ACC112 (cell line): ENCODE data around the gene GCNT2.

Experiments
- H2AFZ ChIP-seq: fragments of 200-600 bp; sonication (generic); one replicate; pipeline ENCODE4 v1.6.0; 2017; ENCODE audit warnings: antibody characterized with exemption, low read length; ENCODE audit not compliant: unreplicated experiment
- H3K27ac ChIP-seq: fragments of 200-600 bp; sonication (generic); 2 replicates; pipeline ENCODE4 v1.5.1; 2014; ENCODE audit warnings: low read depth, mild to moderate bottlenecking, antibody characterized with exemption, low read length, moderate library complexity
- H3K27me3 ChIP-seq: fragments of 200-600 bp; sonication (generic); 2 replicates; pipeline ENCODE4 v1.6.1; 2014; ENCODE audit warnings: mild to moderate bottlenecking, antibody characterized with exemption, low read length, moderate library complexity, mixed read lengths; ENCODE audit not compliant: insufficient read depth
- H3K36me3 ChIP-seq: fragments of 200-600 bp; sonication (generic); 2 replicates; pipeline ENCODE4 v1.6.1; 2016; ENCODE audit warnings: mild to moderate bottlenecking, antibody characterized with exemption, low read length, moderate library complexity, mixed read lengths; ENCODE audit not compliant: insufficient read depth
- H3K4me1 ChIP-seq: fragments of 200-600 bp; sonication (generic); one replicate; pipeline ENCODE4 v1.6.1; 2016; ENCODE audit warnings: low read length, mixed read lengths; ENCODE audit not compliant: insufficient read depth, unreplicated experiment, control insufficient read depth
- H3K4me3 ChIP-seq: fragments of 200-600 bp; sonication (generic); 2 replicates; pipeline ENCODE4 v1.5.1; 2014; ENCODE audit warnings: mild to moderate bottlenecking, low read depth, low read length
- H3K79me2 ChIP-seq: fragments of 200-600 bp; sonication (generic); one replicate; pipeline ENCODE4 v1.6.0; 2016; ENCODE audit warnings: low read length; ENCODE audit not compliant: control insufficient read depth, unreplicated experiment, insufficient read depth

Gene GCNT2

GRCh38 chr6:10547809-10548208 lies 26.7 kb downstream of the GCNT2 start:
- no peaks in the 10 kb centered on the region for H3K4me1 ChIP-seq
- no peak overlapping the region for H3K4me3 ChIP-seq
- H3K36me3 ChIP-seq, result no peaks in the 10 kb centered on the region
- no peaks in the 10 kb centered on the region for H3K27me3 ChIP-seq
- no peak overlapping the region for H3K27ac ChIP-seq
- no peak overlapping the region for H2AFZ ChIP-seq
- H3K79me2 ChIP-seq, result no peaks in the 10 kb centered on the region

- Histone ChIP-seq H2AFZ (no peak overlapping the region), H3K4me3 (no peak overlapping the region), H3K27me3 (no peaks in the 10 kb centered on the region), H3K36me3 (no peaks in the 10 kb centered on the region), H3K79me2 (no peaks in the 10 kb centered on the region), H3K27ac (no peak overlapping the region), H3K4me1 (peaks cover 9% of the 10 kb centered on the region)
Measured at GRCh38 chr6:10550764-10551163, 29.6 kb downstream of the GCNT2 start.

GRCh38 chr6:10552270-10552810 lies 31.2 kb downstream of the GCNT2 start:
- Histone ChIP-seq H3K36me3 (no peaks in the 10 kb centered on the region), H3K4me3 (no peak overlapping the region), H3K4me1 (peaks cover 9% of the 10 kb centered on the region), H2AFZ (no peak overlapping the region), H3K27me3 (peaks cover 9% of the 10 kb centered on the region; the same call in 1 of the 2 replicates), H3K27ac (no peak overlapping the region), H3K79me2 (no peaks in the 10 kb centered on the region)

GRCh38 chr6:10553871-10554270 lies 32.7 kb downstream of the GCNT2 start:
- H3K4me3 ChIP-seq, result no peak overlapping the region
- H3K79me2 ChIP-seq, result no peaks in the 10 kb centered on the region
- peaks cover 9% of the 10 kb centered on the region for H3K4me1 ChIP-seq
- H3K36me3 ChIP-seq, result no peaks in the 10 kb centered on the region
- no peak overlapping the region for H2AFZ ChIP-seq
- H3K27ac ChIP-seq, result no peak overlapping the region
- peaks cover 23% of the 10 kb centered on the region for H3K27me3 ChIP-seq

DNA sequence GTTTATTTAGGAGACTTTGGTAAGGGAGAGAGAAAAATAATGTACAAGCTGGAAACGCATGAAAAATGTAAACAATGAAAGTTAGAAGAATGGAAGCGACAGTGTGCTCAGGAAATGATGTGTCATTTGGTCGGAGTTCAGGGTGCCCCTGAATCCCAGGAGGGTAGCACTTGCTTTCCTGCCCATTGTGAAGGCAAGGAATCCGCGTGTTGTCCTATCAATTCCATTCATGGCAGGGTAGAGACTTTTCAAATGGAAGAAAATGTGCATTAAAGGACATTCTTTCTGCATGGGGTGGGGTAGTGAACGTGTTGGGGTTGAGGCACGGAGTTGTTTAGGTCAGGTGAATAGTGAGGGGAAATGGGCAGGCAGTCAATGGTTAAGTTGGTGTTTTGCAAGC lies 33.7 kb downstream of the GCNT2 start:
- Histone ChIP-seq H2AFZ (no peak overlapping the region), H3K36me3 (no peaks in the 10 kb centered on the region), H3K27ac (no peak overlapping the region), H3K79me2 (no peaks in the 10 kb centered on the region), H3K4me1 (peaks cover 9% of the 10 kb centered on the region), H3K27me3 (peaks cover 31% of the 10 kb centered on the region), H3K4me3 (no peak overlapping the region)

DNA sequence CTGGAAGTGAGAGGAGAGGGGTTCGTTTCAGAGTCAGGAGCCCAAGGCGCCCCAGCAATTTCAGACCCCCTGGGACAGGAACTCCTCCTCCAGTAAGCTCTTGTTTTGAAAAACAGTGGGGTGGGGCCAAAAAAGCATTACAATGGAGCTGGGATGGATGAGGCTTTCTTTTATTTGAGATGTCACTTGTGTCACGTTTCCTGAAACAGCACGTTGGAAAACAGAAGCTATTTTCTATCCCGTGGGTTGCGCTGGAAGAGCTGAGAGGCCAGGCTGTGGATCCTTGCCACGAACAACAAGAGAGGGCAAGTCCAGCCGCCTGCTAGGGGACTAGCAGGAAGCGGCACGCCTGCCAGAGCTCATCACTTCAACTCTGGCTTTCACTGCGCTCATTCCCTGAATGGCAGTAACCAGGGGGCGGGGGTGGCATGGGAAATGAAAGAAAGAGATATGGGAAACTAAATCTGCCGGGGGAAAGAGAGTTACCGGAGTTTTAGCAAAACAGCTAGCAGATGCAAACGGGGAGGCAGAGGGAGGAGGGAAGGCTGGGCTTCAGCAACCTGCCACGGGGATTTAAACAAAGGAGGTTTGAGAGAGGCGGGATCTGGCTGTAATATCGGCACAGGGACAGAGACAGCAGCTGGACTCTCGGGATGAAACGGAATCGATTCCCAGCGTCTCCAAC lies 34.6 kb downstream of the GCNT2 start:
- H3K27me3 ChIP-seq, result peaks cover 38% of the 10 kb centered on the region
- no peaks in the 10 kb centered on the region for H3K36me3 ChIP-seq
- H3K79me2 ChIP-seq, result no peaks in the 10 kb centered on the region
- H3K4me1 ChIP-seq, result peaks cover 9% of the 10 kb centered on the region
- H3K4me3 ChIP-seq, result peak overlapping the region; percentile 71
- H3K27ac ChIP-seq, result no peak overlapping the region
- H2AFZ ChIP-seq, result peak overlapping the region; percentile 58

GRCh38 chr6:10556589-10556988 lies 35.4 kb downstream of the GCNT2 start:
- Histone ChIP-seq H3K27ac (no peak overlapping the region), H3K4me3 (peak overlapping the region; percentile 71), H2AFZ (peak overlapping the region; percentile 58), H3K36me3 (no peaks in the 10 kb centered on the region), H3K4me1 (peaks cover 9% of the 10 kb centered on the region), H3K27me3 (peaks cover 41% of the 10 kb centered on the region), H3K79me2 (no peaks in the 10 kb centered on the region)

GRCh38 chr6:10556992-10557391 lies 35.8 kb downstream of the GCNT2 start:
- Histone ChIP-seq H2AFZ (no peak overlapping the region), H3K4me3 (no peak overlapping the region), H3K79me2 (no peaks in the 10 kb centered on the region), H3K4me1 (peaks cover 9% of the 10 kb centered on the region), H3K36me3 (no peaks in the 10 kb centered on the region), H3K27ac (no peak overlapping the region), H3K27me3 (peaks cover 45% of the 10 kb centered on the region)

DNA sequence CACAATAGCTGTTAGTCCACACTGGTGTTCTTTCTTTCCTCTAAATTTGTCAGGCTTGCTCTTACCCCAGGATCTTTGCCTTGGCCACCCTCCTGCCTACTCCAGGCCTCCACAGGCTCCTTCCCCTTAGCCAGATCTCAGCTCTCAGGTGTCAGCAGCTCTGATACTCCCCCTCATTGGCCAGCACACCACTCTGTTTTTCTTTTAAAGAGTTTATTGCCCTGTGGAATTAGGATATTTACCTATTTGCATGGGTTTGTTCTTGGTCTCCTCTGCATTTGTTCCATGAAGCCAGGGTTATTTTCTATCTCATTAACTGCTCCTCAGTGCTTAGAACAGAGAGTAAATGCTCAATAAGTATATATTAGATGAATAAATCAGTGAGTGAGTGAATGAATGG lies 36.8 kb downstream of the GCNT2 start:
- no peak overlapping the region for H2AFZ ChIP-seq
- H3K27me3 ChIP-seq, result peaks cover 46% of the 10 kb centered on the region
- H3K27ac ChIP-seq, result no peak overlapping the region
- H3K4me3 ChIP-seq, result no peak overlapping the region
- no peaks in the 10 kb centered on the region for H3K36me3 ChIP-seq
- no peaks in the 10 kb centered on the region for H3K79me2 ChIP-seq
- H3K4me1 ChIP-seq, result peaks cover 9% of the 10 kb centered on the region

DNA sequence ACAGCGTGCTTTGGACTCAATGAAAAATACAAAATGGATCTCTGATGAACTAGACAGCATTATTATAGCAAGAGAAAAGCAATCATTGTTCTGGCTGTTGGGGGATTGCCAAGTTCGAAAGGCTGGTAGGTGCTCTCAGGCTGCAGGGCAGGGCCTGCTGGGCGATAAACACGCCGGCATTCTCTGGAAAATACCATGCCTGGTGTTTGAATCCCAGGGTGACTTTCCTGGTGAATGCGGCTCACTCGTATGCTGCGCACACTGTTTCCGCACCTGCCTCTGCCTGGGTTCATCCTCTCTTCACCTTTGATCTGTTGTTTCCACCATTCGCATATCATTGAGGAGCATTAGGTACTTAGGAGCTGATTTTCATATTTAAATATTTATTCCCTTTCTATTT lies 37.4 kb downstream of the GCNT2 start:
- H3K79me2 ChIP-seq, result no peaks in the 10 kb centered on the region
- H3K27ac ChIP-seq, result no peak overlapping the region
- no peak overlapping the region for H2AFZ ChIP-seq
- peaks cover 46% of the 10 kb centered on the region for H3K27me3 ChIP-seq
- H3K4me1 ChIP-seq, result peaks cover 9% of the 10 kb centered on the region
- no peaks in the 10 kb centered on the region for H3K36me3 ChIP-seq
- no peak overlapping the region for H3K4me3 ChIP-seq

GRCh38 chr6:10559522-10560152 lies 38.5 kb downstream of the GCNT2 start:
- no peaks in the 10 kb centered on the region for H3K36me3 ChIP-seq
- H3K4me3 ChIP-seq, result no peak overlapping the region
- no peak overlapping the region for H2AFZ ChIP-seq
- no peak overlapping the region for H3K27ac ChIP-seq
- peaks cover 52% of the 10 kb centered on the region for H3K27me3 ChIP-seq
- no peaks in the 10 kb centered on the region for H3K79me2 ChIP-seq
- peaks cover 9% of the 10 kb centered on the region for H3K4me1 ChIP-seq
